ENCODE measurements around the gene PPP1R37.

Gene PPP1R37

GRCh38 chr19:45123440-45123850 lies 30.5 kb downstream of the PPP1R37 start:
- TF ChIP-seq CTCF (IDR thresholded peaks at IDR 0.05; ENCODE audit: low read depth, low read length, poor library complexity, severe bottlenecking) (no peak), EZH2phosphoT487 (IDR thresholded peaks at IDR 0.05; ENCODE audit: borderline replicate concordance, low read length) (no peak)
- H4K20me1 ChIP-seq (ENCODE audit: control insufficient read depth, insufficient read depth, low read depth, low read length), result peaks cover 23% of the 10 kb centered on the region
- peaks cover 21% of the 10 kb centered on the region for H3K4me1 ChIP-seq (ENCODE audit: control insufficient read depth, low read length)
- peaks cover 90% of the 10 kb centered on the region for H3K79me2 ChIP-seq (ENCODE audit: control insufficient read depth, low read length)
- H3K4me3 ChIP-seq (ENCODE audit: low read length), result no peak overlapping the region
- no peaks in the 10 kb centered on the region for H3K9me2 ChIP-seq (replicated peaks; ENCODE audit: control insufficient read depth, low read length)
- H3K36me3 ChIP-seq (ENCODE audit: control insufficient read depth, low read length), result no peaks in the 10 kb centered on the region
- H3F3A ChIP-seq (ENCODE audit: control insufficient read depth, insufficient read depth), result peaks cover 4% of the 10 kb centered on the region; the same call in 1 of the 2 replicates
- no peaks in the 10 kb centered on the region for H3K27me3 ChIP-seq (ENCODE audit: control insufficient read depth, low read length)
- no peak overlapping the region for H3K27ac ChIP-seq (ENCODE audit: low read depth, low read length)
- H3K9me3 ChIP-seq (ENCODE audit: control insufficient read depth, insufficient read depth, low read length), result no peaks in the 10 kb centered on the region
- no peak overlapping the region for H3K4me2 ChIP-seq (ENCODE audit: low read length)

- Histone ChIP-seq H3F3A (ENCODE audit: control insufficient read depth, insufficient read depth) (peaks cover 4% of the 10 kb centered on the region; the same call in 1 of the 2 replicates), H3K9me2 (replicated peaks; ENCODE audit: control insufficient read depth, low read length) (no peaks in the 10 kb centered on the region), H3K36me3 (ENCODE audit: control insufficient read depth, low read length) (no peaks in the 10 kb centered on the region), H4K20me1 (ENCODE audit: control insufficient read depth, insufficient read depth, low read depth, low read length) (peaks cover 21% of the 10 kb centered on the region), H3K4me1 (ENCODE audit: control insufficient read depth, low read length) (peaks cover 15% of the 10 kb centered on the region), H3K27me3 (ENCODE audit: control insufficient read depth, low read length) (no peaks in the 10 kb centered on the region), H3K4me3 (ENCODE audit: low read length) (no peak overlapping the region), H3K9me3 (ENCODE audit: control insufficient read depth, insufficient read depth, low read length) (no peaks in the 10 kb centered on the region), H3K27ac (ENCODE audit: low read depth, low read length) (no peak overlapping the region), H3K4me2 (ENCODE audit: low read length) (no peak overlapping the region), H3K79me2 (ENCODE audit: control insufficient read depth, low read length) (peaks cover 91% of the 10 kb centered on the region)
- TF ChIP-seq EZH2phosphoT487 (IDR thresholded peaks at IDR 0.05; ENCODE audit: borderline replicate concordance, low read length) (no peak), CTCF (IDR thresholded peaks at IDR 0.05; ENCODE audit: low read depth, low read length, poor library complexity, severe bottlenecking) (no peak)
Measured at GRCh38 chr19:45124021-45124420, 31.0 kb downstream of the PPP1R37 start.

GRCh38 chr19:45125360-45125759 lies 32.4 kb downstream of the PPP1R37 start:
- Histone ChIP-seq H4K20me1 (ENCODE audit: control insufficient read depth, insufficient read depth, low read depth, low read length) (peaks cover 16% of the 10 kb centered on the region), H3K4me2 (ENCODE audit: low read length) (no peak overlapping the region)
- TF ChIP-seq CTCF (IDR thresholded peaks at IDR 0.05; ENCODE audit: low read depth, low read length, poor library complexity, severe bottlenecking), result no peak
- no peak for TF ChIP-seq EZH2phosphoT487 (IDR thresholded peaks at IDR 0.05; ENCODE audit: borderline replicate concordance, low read length)

More at GRCh38 chr19:45125360-45125759, 32.4 kb downstream of the PPP1R37 start:
- Histone ChIP-seq H3F3A (ENCODE audit: control insufficient read depth, insufficient read depth) (peaks cover 4% of the 10 kb centered on the region; the same call in 1 of the 2 replicates), H3K9me2 (replicated peaks; ENCODE audit: control insufficient read depth, low read length) (no peaks in the 10 kb centered on the region), H3K9me3 (ENCODE audit: control insufficient read depth, insufficient read depth, low read length) (no peaks in the 10 kb centered on the region), H3K79me2 (ENCODE audit: control insufficient read depth, low read length) (peaks cover 88% of the 10 kb centered on the region), H3K4me1 (ENCODE audit: control insufficient read depth, low read length) (peaks cover 13% of the 10 kb centered on the region), H3K36me3 (ENCODE audit: control insufficient read depth, low read length) (no peaks in the 10 kb centered on the region), H3K27ac (ENCODE audit: low read depth, low read length) (no peak overlapping the region), H3K4me3 (ENCODE audit: low read length) (no peak overlapping the region), H3K27me3 (ENCODE audit: control insufficient read depth, low read length) (no peaks in the 10 kb centered on the region)
